K562 (cell line): ENCODE data around the gene AIFM3. TPM values are rescaled to one million over a fixed set of nuclear protein-coding genes. Genes with fewer than 3 reads are reported as not detected.

ENCODE experiments used
- ATF1 ChIP-seq, 2 experiments: fragments of 450-650 bp in 1 of 2; IDR thresholded peaks; 2 replicates each; pipeline ENCODE4 v1.6.1; 2016; ENCODE audit warnings: missing compliant biosample characterization in 1 of 2, missing genetic modification characterization in 1 of 2
- ATF3 ChIP-seq, 2 experiments: fragments of 450-650 bp in 1 of 2; sonication (generic) in 1 of 2; formaldehyde crosslinking in 1 of 2; IDR thresholded peaks in 1 of 2; conservative IDR thresholded peaks in 1 of 2; 2 replicates each; pipeline versions ENCODE4 v1.6.1 to v1.8.1; 2016 to 2023; ENCODE audit warnings: mild to moderate bottlenecking in 2 of 2, moderate library complexity in 2 of 2, inconsistent platforms in 1 of 2, missing genetic modification reagents in 1 of 2
- C11orf30 ChIP-seq: fragments of 450-650 bp; IDR thresholded peaks from 2 replicates; pipeline ENCODE4 v1.6.1; 2016; ENCODE audit warnings: low read depth, mild to moderate bottlenecking
- CREB3 ChIP-seq: fragments of 450-650 bp; conservative IDR thresholded peaks from 2 replicates; pipeline ENCODE4 v1.6.1; 2016; ENCODE audit warnings: missing genetic modification characterization, low read depth, mild to moderate bottlenecking, missing compliant biosample characterization, moderate library complexity
- HBP1 ChIP-seq: fragments of 450-650 bp; formaldehyde crosslinking; IDR thresholded peaks from 2 replicates; pipeline ENCODE4 v1.4.0; 2022; ENCODE audit warnings: missing genetic modification characterization
- HMG20B ChIP-seq: fragments of 250-450 bp; sonication (Bioruptor Pico); IDR thresholded peaks from 2 replicates; pipeline ENCODE4 v1.5.0; 2021; ENCODE audit warnings: mild to moderate bottlenecking
- MIER1 ChIP-seq: fragments of 450-650 bp; IDR thresholded peaks from 2 replicates; pipeline ENCODE4 v1.6.1; 2016; ENCODE audit warnings: antibody characterized with exemption, mild to moderate bottlenecking, low read depth
- PTRF ChIP-seq: fragments of 450-650 bp; IDR thresholded peaks from 2 replicates; pipeline ENCODE4 v1.6.1; 2016; ENCODE audit warnings: mild to moderate bottlenecking, missing genetic modification characterization, missing compliant biosample characterization
- RAD51 ChIP-seq: fragments of 450-650 bp; IDR thresholded peaks from 2 replicates; pipeline ENCODE4 v1.7.1; 2016; ENCODE audit warnings: low read depth, mild to moderate bottlenecking, borderline replicate concordance
- SNIP1 ChIP-seq: fragments of 450-650 bp; IDR thresholded peaks from 2 replicates; pipeline ENCODE4 v1.7.1; 2017; ENCODE audit warnings: low read depth, mild to moderate bottlenecking
- TCFL5 ChIP-seq: fragments of 250-450 bp; sonication (Bioruptor Pico); conservative IDR thresholded peaks from 2 replicates; pipeline ENCODE4 v1.6.1; 2021; ENCODE audit warnings: mild to moderate bottlenecking, moderate library complexity, matching md5 sums
- TFAP4 ChIP-seq: sonication (generic); formaldehyde crosslinking; IDR thresholded peaks from 2 replicates; pipeline ENCODE4 v1.8.0; 2022; ENCODE audit warnings: missing genetic modification reagents, mild to moderate bottlenecking, moderate library complexity, borderline replicate concordance
- THAP12 ChIP-seq: fragments of 250-450 bp; sonication (Bioruptor Pico); IDR thresholded peaks from 2 replicates; pipeline ENCODE4 v1.9.0; 2021; ENCODE audit warnings: mild to moderate bottlenecking, inconsistent platforms
- ZNF3 ChIP-seq: fragments of 250-450 bp; sonication (Bioruptor Pico); IDR thresholded peaks from 2 replicates; pipeline ENCODE4 v1.5.0; 2021; ENCODE audit warnings: mild to moderate bottlenecking, moderate library complexity
- ZNF316 ChIP-seq: fragments of 450-650 bp; IDR thresholded peaks from 2 replicates; pipeline ENCODE4 v1.6.1; 2016
- ZNF444 ChIP-seq: fragments of 250-450 bp; sonication (Bioruptor Pico); IDR thresholded peaks from 2 replicates; pipeline ENCODE4 v1.4.0; 2020; ENCODE audit warnings: mild to moderate bottlenecking, moderate library complexity
- ZNF707 ChIP-seq: fragments of 250-450 bp; sonication (Bioruptor Pico); conservative IDR thresholded peaks from 2 replicates; pipeline ENCODE4 v1.8.0; 2022; ENCODE audit warnings: inconsistent platforms, mild to moderate bottlenecking, moderate library complexity
- ZNF778 ChIP-seq: fragments of 450-650 bp; formaldehyde crosslinking; IDR thresholded peaks from 2 replicates; pipeline ENCODE4 v1.4.0; 2020; ENCODE audit warnings: mild to moderate bottlenecking, moderate library complexity
- polyA plus RNA-seq, 8 experiments: library from polyadenylated mRNA; depleted of rRNA in 4 of 8; stranded (reverse) in 5 of 8; unstranded in 3 of 8; fragments of >200 nt; fragmentation: Nextera tagmentation in 2 of 8; fragmentation: Illumina TruSeq in 1 of 8; extraction: Ambion mirVana in 2 of 8; extraction: Trizol in 1 of 8; gene quantifications; 2 replicates each; pipeline versions ENCODE4 v1.2.1 to v1.2.3, GENCODE V29; 2011 to 2014; ENCODE audit warnings: inconsistent platforms in 1 of 8, missing spikeins in 1 of 8
- total RNA-seq, 7 experiments: library from RNA; depleted of rRNA in 6 of 7; stranded (reverse); fragments of >200 nt in 6 of 7; fragmentation: Illumina TruSeq in 2 of 7; extraction: Trizol in 2 of 7; gene quantifications; 2 replicates each; pipeline versions ENCODE4 v1.2.1 to v1.2.3, GENCODE V29; 2011 to 2021; ENCODE audit warnings: low replicate concordance in 1 of 7

Gene AIFM3
- total and polyA plus RNA-seq, 9 of the 15 experiments (the other 6 are each of a cell fraction or from before 2014, with no cell fraction given) = 0.03 to 0.20 (median 0.07) TPM; not detected in 1

- TF ChIP-seq CREB3 (tag) (no peak), ZNF707 (CRISPR knock-in tag) (no peak), HBP1 (CRISPR knock-in tag) (no peak), ZNF444 (no peak), ATF1 (CRISPR knock-in tag; IDR thresholded peaks at IDR 0.05) (peak; percentile 6; the same call in 1 of the 2 replicates), ATF1 (tag; IDR thresholded peaks at IDR 0.05) (no peak), SNIP1 (no peak), ZNF316 (no peak), THAP12 (CRISPR knock-in tag) (no peak), TFAP4 (CRISPR knock-in tag) (no peak; the same call in 1 of the 2 replicates), ZNF3 (CRISPR knock-in tag) (no peak), C11orf30 (no peak), PTRF (no peak), ATF3 (IDR thresholded peaks at IDR 0.05) (no peak), ATF3 (CRISPR knock-in tag; conservative IDR thresholded peaks at IDR 0.05) (no peak), RAD51 (no peak), ZNF778 (CRISPR knock-in tag) (no peak), HMG20B (CRISPR knock-in tag) (no peak), TCFL5 (CRISPR knock-in tag) (no peak), MIER1 (no peak)
Observed at GRCh38 chr22:20965104-20965887, 1.8 kb upstream of the AIFM3 start (continued).
